Stromal cell of bone marrow (primary cell): ENCODE results near the gene GNPNAT1.
"Not testable (repeated sequence)": the region's sequence is repeated elsewhere in the genome, so short reads cannot be mapped to it uniquely, and the experiment has no call there.

Experiments
- DNase-seq: peaks from one replicate; pipeline ENCODE4 v3.0.0-alpha.2; 2012; ENCODE audit warnings: low read depth

GNPNAT1 gene

DNA sequence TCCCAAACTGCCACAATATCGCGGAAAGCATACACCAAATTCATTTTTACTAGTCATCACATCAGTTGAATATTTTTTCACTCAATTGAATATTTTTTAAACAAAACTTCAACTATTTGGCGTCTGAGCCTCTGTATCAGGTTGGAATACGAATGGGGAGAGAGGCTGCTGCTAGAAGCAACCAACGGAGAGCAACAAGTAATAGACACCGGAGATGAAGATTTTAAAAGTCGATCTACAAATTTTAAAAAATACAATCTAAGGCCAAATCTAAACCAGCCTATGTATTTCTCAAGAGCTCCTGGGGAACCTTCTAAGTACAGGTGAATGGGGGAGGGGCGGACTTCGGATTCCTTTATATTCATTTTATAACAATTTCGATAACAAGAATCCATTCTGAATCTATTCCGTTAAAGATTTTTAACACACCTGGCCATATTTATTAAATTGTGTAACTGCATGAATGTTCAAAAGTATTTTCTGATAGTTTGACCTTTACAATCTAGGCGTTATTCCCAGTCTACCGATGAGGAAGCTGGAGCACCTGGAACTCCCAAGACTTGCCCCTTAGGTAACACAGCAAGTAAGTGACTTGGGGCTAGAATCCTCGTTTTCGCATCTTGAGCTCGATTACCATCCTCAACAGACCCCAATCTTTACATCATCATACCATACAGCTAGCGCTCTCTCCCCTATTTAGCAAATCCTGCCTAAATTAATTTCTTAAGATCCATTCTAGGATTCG lies 1.2 kb downstream of the GNPNAT1 start:
- no peak for DNase-seq

GRCh38 chr14:52789118-52789517 lies 2.3 kb downstream of the GNPNAT1 start:
- no peak for DNase-seq

GRCh38 chr14:52786887-52787286 lies 4.5 kb downstream of the GNPNAT1 start:
- no peak for DNase-seq

DNA sequence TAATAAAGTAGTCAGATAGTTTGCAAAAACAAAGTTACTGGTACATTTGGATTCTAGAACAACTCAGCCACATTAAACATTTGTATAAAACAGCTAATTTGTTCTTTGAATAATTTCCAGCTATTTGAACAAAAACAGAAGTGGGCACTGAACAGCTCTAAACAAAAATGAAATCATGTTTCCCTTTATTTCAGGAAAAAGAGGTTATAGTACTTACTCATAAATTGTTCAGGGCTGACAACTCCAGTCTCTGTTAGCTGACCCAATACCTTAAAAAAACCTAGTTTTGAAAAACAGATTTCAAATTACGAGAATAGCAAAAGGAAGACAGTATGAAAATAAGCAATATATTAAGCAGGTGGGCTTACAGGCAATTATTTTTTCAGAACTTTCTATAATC lies 8.2 kb downstream of the GNPNAT1 start:
- DNase-seq: no peak

DNA sequence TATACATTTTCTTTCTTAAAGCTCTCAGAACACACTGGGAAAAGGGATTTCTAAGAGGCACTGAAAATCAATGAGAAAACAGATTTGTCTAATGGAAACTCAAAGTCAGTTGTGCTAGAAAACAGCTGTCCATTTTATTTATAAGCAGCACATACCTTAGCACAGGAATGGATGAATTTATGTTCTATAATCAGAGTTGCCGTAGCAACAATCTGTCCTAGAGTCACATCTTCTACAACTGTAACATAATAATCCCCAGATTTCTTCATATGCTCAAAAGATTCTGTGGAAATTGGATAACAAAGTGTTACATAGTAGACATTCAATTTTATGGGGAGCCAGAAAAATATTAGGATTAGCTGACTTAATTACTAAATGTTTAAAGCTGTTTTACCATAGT lies 9.8 kb downstream of the GNPNAT1 start:
- no peak for DNase-seq

DNA sequence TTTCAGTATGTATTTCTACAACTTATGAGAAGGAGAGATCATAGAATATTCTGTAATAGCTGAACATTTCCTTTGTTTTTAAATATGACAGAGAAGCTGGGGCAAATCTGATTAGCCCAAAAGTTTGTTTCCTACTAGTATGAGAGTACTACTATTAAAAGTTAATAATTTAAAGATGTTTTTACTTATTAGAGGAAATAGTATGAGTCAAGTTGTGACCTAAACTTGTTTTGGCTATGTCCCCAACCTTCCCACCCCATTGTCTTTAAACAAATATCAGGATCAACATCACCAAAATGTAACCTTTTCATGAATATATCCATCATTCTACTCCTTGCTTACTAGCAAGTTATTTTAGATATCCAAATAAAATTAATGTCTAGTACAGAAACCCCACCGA lies 10.5 kb downstream of the GNPNAT1 start:
- no peak for DNase-seq

DNA sequence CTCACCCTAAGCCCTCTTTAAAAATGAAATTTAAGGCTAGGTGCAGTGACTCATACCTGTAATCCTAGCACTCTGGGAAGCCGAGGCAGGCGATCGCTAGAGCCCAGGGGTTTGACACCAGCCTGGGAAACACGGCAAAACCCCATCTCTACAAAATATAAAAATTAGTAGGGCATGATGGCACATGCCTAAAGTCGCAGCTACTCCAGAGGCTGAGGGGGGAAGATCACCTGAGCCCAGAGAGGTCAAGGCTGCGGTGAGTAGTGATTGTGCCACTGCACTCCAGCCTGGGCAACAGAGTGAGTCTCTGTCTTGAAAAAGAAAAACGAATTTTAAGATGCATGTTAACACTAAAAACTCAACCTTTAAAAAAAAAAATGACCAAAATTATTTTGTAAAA lies 12.7 kb downstream of the GNPNAT1 start:
- no peak for DNase-seq

- DNase-seq: no peak
These were observed 14.6 kb downstream of the GNPNAT1 start for GRCh38 chr14:52776816-52777215.

GRCh38 chr14:52769887-52770286 lies 21.5 kb downstream of the GNPNAT1 start:
- no peak for DNase-seq

DNA sequence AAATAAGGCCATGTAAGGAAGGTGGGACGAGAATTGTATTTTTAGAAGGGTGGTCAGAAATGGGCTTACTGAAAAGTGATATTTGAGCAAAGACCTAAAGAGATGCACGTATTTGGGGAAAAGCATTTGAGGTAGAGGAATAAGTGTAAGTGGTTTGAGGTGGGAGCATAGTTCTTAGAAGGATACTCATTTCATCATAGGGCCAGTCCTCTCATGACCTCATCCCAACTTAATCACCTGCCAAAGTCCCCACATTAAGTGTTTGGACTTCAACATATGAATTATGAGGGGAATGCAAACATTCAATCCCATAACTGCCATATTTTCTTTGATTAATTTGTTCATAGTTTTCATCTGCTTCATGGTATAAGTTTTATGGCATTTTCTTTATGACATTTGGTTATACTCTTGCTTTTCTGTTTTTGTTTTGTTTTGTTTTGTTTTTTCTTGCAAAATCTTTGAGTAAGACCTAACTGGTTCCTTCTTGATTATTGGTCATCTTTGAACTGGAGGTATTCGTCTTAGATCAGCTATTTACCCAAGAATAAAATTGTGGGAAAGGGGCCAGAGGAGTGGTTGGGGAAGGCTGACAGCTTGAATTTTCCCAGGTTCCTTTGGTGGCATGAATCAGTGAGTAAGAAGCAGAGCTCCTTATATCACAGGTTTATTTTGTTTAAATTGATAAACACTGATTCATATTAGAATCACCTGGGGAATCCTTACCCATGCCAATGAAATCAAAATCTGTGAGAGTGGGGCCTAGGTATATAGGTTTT lies 24.2 kb downstream of the GNPNAT1 start:
- no peak for DNase-seq

DNA sequence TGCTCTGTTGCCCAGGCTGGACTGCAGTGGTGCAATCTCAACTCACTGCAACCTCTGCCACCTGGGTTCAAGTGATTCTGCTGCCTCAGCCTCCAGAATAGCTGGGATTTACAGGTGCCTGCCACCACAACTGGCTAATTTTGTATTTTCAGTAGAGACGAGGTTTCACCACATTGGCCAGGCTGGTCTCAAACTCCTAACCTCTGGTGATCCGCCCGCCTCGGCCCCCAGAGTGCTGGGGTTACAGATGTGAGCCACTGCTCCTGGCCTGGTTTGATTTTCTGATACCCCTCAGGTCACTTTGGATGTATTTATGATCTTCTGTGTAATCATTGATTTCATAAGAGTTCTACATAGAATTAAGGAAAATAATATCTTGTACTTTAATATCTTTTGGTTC lies 28.5 kb downstream of the GNPNAT1 start:
- not testable (repeated sequence) for DNase-seq

DNA sequence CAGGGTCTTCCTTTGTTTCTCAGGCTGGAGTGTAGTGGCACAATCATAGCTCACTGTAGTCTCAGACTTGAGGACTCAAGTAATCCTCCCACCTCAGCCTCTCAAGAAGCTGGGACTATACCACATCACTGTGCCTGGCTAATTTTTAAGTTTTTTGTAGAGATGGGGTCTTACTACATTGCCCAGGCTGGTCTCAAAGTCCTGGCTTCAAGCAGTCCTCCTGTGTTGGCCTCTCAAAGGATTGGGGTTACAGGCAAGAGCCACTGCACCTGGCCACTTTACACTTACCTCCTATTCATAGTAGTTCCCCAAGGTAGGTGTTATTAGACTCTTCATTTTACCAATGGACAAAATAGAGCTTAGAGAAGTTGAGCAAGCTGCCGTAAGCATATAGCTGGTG lies 32.3 kb downstream of the GNPNAT1 start:
- DNase-seq: no peak

GRCh38 chr14:52755607-52756316 lies 35.6 kb downstream of the GNPNAT1 start:
- DNase-seq: no peak

DNA sequence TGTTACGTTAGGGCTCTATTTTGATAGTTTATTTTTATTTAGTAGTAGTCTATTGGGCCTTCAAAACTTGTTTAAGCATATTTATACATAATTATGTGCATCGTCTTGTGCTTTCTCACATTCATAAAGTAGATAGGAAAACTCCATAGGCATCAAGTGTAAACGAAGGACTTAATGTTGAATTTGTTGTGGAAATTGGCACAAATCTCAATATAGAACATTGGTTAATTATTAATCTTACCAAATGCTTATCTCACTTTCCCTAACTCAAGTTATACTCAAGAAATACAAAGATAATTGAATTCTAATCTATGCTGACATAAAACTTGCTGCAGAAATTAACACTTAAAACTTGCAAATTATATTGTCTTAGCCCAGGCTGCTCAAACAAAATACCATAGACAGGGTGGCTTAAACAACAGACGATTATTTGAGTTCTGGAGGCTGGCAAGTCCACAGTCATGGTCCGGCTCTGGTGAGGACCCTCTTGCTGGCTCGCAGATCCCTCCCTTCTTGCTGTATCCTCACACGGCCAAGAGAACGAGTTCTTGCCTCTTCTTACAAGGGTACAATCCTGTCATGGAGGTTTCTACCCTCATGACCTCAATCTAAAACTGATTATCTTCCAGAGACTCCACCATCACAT lies 42.6 kb downstream of the GNPNAT1 start:
- no peak for DNase-seq

- DNase-seq: no peak
These were observed 49.5 kb downstream of the GNPNAT1 start for GRCh38 chr14:52741865-52742264.

DNA sequence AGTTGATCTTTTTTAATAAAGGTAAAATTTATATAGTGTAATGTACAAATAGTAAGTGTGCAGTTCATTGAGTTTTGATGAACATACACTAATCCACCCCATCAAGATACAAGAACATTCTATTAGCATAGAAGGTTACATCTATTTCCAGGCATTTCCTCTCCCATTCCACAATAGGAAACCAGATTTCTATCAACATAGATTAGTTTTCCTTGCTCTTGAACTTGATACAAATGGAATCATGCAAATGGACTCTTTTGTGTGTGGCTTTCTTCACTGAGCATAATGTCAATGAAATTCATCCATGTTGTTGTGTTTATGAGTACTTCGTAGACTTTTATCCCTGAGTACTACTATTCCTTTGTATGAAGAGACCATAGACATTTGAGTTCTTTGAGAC lies 50.7 kb downstream of the GNPNAT1 start:
- no peak for DNase-seq

DNA sequence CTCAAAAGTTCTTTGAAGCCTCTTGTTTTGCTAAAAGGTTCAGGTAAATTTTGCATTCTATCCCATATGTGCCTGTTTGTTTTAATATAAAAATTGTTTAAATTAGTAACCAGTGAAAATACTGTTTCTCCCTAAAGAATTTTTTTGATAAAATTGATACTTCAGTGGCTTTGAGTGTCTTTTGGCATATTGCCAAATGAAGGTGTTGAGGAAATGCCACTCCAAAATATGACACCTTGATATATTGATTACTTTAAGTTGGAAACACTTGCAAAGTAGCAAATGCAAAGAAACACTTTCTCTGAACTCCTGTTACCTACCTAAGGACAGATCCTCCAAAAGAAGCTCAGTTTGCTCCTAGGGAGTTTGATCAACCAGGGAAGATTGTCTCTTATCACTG lies 53.0 kb downstream of the GNPNAT1 start:
- DNase-seq: no peak

DNA sequence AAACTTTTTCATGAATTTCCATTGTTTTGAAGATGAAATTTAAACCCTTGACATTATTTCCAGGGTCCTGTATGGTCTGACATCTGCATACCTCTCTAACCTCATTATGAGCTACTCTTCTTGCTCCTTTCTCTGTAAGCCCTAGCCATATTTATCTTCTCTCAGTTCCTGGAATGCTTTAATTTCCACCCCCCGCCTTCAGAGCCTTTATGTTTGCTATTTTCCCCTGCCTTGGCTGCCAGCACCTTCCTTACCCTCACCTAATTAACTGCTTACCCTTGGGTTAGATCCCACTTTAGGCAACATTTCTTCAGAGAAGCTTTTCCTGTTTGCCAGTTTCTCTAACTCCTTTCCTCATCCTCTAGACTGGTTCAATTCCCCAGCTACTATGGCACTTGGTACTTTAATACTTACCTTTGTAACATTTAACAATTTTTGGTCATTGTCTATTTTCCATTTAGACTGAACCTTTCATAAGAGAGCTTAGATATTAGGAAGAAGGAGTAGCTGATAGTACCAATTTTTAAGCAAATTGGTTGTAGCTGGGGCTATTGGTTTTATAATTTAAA lies 55.4 kb downstream of the GNPNAT1 start:
- no peak for DNase-seq

DNA sequence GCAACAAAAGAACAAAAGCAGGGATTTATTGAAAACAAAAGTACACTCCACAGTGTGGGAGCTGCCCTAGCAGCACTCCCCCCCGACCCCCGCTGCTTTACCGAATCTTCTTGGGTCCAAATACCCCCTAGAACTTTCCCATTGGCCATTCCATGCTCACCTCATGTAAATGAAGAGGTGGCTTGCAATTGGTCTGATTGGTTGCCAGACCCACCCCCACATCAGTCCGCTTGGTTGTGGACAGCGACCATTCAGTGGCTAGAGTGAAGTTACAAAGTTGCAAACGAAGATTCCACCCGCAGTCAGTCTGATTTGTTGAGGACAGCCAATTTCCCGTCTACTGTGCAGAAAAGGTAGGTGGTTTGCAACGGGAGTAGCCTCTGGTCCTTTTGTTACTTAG lies 57.6 kb downstream of the GNPNAT1 start:
- no peak for DNase-seq

DNA sequence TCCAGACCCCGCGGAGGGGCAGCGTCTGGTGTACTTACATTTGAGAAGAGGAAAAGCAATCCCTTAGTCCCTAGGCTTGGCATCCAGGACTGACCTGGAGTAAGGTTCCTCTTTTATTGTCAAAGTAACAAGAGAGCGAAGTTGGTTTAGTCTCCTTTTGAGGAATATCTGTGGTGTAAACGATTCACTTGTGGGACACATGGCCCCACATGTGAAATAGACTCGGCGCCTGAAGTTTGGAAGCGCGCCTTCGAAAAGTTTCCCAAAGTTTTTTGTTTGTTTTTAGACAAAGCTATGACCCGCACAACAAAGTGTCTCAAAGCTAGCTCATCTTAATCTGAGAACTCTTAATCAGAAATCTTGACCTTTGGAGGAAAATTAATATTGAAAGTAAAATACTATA lies 60.7 kb downstream of the GNPNAT1 start:
- no peak for DNase-seq

- DNase-seq: peak; percentile 96
These were observed 61.3 kb downstream of the GNPNAT1 start, which contains the start of gene STYX for GRCh38 chr14:52729925-52730708. TSS of gene STYX (plus strand) at chr14:52730166. CDS start at chr14:52730475, 309 bp downstream.
